ENCODE results near the gene MCOLN1.

Gene MCOLN1

DNA sequence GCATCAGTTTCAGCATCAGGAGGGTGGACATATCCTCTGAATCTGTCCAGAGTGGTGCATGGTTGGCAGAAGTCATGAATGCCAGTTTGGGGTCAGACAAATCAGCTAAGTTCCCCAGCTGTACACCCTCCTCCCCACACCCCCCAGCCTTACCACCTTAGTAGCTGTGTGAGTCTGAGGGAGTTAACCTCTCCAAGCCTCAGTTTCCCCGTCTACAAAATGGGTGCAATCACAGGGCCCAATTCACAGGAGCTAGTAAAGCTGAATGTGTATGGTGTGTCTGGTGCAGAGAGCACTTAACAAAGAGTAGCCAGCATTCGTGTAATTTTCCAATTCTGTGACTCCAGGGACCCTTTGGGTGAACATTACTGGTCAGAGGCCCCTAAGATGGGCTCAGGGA, 19.9 kb upstream of the MCOLN1 start:
- DNase-seq (ENCODE audit: low spot score) (no peak), FAIRE-seq (no peak)

- DNase-seq (ENCODE audit: low spot score), result no peak
- FAIRE-seq, result no peak
Measured at GRCh38 chr19:7504684-7505083, 17.7 kb upstream of the MCOLN1 start.

DNA sequence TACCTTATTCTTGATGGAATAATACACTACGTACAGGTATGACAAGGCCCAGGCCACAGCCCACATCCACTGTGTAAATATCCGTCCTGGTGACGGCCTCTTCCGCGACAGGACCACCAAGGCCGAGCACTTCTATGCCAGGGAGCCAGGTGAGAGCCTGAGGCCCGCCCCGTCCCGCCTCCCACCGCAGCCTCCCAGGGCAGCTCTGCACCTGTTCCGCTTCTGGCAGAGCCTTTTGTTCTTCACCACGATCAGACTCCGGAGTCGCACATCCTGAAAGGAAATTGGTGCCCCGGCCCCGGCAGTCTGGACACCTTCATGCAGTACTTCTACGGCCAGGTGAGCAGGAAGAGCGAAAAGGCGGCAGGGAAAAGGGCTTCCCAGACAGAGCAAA, 17.1 kb upstream of the MCOLN1 start:
- DNase-seq (ENCODE audit: low spot score) (no peak), FAIRE-seq (no peak)

DNA sequence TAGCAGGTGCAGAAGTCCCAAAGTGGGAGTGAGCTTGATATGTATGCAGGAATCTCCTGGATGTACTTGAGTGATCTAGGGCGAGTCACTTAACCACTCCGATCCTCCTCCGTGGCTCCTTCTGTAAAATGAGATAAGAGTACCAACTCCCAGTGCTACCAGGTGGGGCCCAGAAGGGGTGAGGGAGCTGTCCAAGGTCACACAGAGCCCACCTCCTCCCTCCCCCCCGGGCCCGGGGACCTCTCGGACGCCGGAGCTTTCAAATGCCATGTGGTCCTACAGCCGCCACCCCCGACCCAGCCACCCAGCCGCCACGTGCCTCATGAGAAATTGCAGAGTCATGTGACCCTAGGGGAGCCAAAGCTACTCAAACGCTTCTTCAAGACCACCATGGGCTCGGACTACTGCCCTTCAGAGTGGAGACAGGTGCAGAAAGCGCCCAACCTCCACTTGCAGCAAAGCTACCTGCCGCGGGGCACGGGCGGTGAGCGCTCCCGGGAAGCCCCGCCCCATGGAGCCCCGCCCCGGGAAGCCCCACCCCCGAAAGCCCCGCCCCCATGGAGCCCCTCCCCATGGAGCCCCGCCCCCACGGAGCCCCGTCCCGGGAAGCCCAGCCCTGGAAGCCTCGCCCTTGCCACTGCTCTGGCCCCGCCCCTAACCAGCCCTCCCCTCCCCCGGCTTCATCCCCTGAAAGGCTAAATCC, 16.6 kb upstream of the MCOLN1 start:
- no peak for DNase-seq (ENCODE audit: low spot score)
- no peak for FAIRE-seq

- FAIRE-seq, result no peak
- peak; percentile 43 for DNase-seq (ENCODE audit: low spot score)
Measured at GRCh38 chr19:7506385-7507328, 15.8 kb upstream of the MCOLN1 start.

DNA sequence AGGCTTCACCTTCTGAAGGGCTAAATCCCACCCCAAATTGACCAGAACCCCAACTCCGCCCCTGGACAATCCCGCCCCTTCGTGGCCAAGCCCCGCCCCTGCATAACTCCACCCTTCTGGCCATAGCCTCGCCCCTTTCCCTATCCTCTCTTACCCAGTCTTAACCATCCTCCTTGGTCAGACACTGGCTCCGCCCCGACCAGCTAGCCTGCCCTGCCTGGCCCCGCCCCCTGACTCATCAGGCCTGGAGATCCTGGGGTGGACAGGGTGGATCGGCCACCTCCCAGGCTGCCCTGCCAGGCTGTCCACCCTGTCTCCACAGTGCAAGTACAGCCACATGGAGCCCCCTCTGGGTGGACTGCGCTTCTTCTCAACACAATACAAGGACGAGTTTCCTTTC, 14.5 kb upstream of the MCOLN1 start:
- FAIRE-seq (peak; percentile 37), DNase-seq (ENCODE audit: low spot score) (peak; percentile 64)

DNA sequence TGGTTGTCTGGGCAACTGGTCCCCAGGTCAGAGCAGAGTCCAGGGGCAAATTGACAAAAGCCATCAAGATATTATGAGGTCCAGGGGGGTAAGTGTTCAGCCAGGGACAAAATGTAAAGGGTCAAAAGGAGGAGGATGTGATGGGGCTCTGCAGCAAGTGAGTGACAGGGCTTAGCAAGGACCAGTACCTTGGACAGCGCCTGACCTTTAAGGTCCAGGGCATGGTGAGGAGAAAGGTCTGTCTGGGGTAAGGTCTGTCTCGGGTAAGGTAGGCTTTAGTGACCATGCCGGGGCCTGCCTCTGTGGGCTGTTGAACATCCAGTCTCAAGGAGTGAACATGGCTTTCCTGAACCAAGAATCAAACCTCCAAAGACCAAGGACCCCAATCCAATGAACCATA, 12.8 kb upstream of the MCOLN1 start:
- no peak for DNase-seq (ENCODE audit: low spot score)
- no peak for FAIRE-seq

GRCh38 chr19:7512400-7512851, 10.0 kb upstream of the MCOLN1 start:
- no peak for DNase-seq (ENCODE audit: low spot score)
- FAIRE-seq, result no peak

DNA sequence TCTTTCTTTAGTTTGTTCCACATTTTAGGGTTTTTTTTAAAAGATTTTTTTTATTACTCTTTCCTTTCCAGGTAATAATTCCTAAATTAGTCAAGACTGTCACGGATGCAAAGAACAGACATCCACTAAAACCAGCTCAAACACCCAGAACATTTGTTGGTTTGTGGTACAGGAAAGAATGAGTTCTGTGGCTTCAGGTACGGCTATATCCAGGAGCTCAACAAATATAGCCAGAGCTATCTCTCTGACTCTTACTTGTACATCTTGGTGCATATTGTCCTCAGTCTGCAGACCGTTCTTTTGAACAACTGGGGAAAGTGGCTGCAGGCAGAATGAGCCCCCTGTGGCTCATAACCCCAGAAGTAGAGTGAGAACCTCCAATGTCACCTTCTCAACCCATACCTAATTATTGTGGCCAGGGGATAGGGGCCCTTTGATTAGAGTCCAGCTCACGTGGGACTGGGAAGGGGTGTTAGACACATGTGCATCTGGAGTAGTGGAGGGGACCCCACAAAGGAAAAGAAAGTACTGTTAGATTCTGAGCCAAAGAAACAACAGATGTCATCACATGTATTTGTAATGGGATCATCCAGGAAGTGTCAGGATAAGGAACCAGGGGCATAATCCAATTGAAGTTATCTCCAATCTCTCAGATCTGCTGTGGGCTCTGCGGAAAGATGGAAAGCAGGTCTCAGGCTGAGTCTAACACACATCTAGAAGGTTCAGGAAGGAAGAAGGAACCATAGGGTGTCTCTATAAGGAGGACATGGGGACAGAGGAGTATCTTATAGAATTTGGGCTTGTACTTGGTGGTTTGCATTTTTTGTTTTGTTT, 8.4 kb upstream of the MCOLN1 start:
- DNase-seq (ENCODE audit: low spot score), result no peak
- FAIRE-seq, result no peak

GRCh38 chr19:7515110-7515644, 7.2 kb upstream of the MCOLN1 start:
- FAIRE-seq, result no peak
- no peak for DNase-seq (ENCODE audit: low spot score)

DNA sequence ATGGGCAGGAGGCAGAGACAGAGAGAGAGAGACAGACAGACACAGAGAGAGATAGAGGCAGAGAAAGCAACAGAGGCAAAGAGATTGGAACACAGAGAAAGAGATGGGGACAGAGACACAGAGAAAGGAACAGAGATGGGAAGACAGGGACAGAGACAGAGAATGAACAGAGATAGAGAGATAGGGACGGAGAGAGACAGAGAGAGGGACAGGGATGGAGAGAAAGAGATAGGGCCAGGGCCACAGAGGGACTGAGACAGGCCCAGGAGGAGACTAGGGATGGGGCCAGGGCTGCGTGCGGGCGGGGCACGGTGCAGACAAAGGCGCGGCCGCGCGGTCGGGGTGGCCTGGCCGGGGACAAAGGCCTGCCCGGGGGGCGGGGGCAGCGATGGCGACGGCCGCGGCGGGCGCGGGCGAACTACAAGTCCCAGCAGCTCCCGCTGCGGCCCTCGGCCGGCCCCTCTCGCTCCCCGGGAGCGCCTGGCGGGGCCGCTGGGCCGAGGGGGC, 6.7 kb upstream of the MCOLN1 start, which contains the start of gene ZNF358:
ZNF358 (plus strand) TSS at position 459 of the 507 bp plus-strand sequence. CDS start 3,140 bp downstream, outside the sequence.
- FAIRE-seq (no peak), DNase-seq (ENCODE audit: low spot score) (peak; percentile 26)

DNA sequence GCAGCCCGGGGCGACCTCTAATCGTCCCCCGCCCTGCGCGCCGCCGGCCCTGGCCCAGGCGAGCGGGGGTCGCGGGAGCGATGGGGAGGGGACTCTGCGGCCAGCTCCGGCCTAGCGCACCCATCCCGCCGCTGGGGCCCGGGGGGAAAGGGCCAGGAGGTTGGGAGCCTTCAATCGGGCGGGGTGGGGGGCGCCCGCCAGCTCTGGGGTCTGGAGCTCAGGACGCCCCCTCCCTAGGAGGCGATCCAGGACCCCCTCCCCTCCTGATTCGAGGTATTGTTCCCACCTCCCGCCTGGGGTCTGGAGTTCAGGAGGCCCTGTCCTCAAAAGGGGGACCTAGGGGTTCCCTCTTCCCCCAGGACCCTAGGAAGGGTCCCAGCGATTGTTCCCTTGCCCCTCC, 6.1 kb upstream of the MCOLN1 start:
- DNase-seq (ENCODE audit: low spot score), result no peak
- FAIRE-seq, result no peak

- DNase-seq (ENCODE audit: low spot score) (no peak), FAIRE-seq (no peak)
Measured at GRCh38 chr19:7516878-7517277, 5.5 kb upstream of the MCOLN1 start.

DNA sequence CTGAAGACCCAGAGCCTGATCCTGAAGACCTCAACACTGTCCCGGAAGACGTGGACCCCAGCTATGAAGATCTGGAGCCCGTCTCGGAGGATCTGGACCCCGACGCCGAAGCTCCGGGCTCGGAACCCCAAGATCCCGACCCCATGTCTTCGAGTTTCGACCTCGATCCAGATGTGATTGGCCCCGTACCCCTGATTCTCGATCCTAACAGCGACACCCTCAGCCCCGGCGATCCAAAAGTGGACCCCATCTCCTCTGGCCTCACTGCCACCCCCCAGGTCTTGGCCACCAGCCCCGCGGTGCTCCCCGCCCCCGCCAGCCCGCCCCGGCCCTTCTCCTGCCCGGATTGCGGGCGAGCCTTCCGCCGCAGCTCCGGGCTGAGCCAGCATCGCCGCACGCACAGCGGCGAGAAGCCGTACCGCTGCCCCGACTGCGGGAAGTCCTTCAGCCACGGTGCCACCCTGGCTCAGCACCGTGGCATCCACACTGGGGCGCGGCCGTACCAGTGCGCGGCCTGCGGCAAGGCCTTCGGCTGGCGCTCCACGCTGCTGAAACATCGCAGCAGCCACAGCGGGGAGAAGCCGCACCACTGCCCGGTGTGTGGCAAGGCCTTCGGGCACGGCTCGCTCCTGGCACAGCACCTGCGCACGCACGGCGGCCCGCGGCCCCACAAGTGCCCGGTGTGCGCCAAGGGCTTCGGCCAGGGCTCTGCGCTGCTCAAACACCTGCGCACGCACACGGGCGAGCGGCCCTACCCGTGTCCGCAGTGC, 2.9 kb upstream of the MCOLN1 start:
- FAIRE-seq (no peak), DNase-seq (ENCODE audit: low spot score) (no peak)

DNA sequence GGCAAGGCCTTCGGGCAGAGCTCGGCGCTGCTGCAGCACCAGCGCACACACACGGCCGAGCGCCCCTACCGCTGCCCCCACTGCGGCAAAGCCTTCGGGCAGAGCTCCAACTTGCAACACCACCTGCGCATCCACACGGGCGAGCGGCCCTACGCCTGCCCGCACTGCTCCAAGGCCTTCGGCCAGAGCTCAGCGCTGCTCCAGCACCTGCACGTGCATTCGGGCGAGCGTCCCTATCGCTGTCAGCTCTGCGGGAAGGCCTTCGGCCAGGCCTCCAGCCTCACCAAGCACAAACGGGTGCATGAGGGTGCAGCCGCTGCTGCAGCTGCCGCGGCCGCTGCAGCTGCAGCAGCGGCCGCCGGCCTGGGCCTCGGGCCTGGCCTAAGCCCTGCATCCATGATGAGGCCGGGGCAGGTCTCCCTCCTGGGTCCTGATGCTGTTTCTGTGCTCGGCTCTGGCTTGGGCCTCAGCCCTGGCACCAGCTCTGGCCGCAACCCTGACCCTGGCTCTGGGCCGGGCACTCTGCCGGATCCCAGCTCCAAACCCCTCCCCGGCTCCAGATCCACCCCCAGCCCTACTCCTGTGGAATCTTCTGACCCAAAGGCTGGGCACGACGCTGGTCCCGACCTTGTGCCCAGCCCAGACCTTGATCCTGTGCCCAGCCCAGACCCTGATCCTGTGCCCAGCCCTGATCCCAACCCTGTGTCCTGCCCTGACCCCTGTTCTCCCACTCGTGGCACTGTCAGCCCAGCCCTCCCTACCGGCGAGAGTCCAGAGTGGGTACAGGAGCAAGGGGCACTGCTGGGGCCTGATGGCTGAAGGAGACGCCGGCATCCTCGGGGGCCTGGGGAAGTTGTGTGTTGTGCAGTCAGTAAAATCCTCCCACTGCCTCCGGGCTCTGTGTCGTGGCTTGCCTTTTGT, 2.0 kb upstream of the MCOLN1 start:
- FAIRE-seq, result no peak
- DNase-seq (ENCODE audit: low spot score), result no peak

- FAIRE-seq (no peak), DNase-seq (ENCODE audit: low spot score) (no peak)
Measured at GRCh38 chr19:7521551-7522071, 813 bp upstream of the MCOLN1 start.

- FAIRE-seq (no peak), DNase-seq (ENCODE audit: low spot score) (no peak)
Measured at GRCh38 chr19:7522923-7523667, 671 bp downstream of the MCOLN1 start.

DNA sequence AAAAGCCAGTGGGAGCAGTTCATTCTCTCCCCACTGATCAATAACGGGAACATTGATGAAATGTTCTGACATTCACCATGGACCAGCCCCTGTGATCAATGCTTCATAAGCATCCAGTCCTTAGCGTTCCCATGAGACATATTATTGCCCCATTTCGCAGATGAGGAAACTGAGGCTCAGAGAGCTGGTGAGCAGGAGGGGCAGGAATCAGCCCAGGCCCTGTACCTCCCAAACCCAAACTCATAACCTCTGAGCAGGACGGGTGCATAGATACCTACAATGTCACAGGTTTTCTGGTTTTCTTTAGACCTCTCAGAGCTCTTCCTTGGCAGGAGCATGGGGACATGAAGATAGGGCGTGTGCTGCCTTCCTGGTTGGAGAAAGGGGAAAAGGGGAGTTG, 2.1 kb downstream of the MCOLN1 start:
- FAIRE-seq, result no peak
- no peak for DNase-seq (ENCODE audit: low spot score)
